GM19324 (cell line): ENCODE results near the gene HTRA1.

ENCODE experiments used
- ATAC-seq: cut with Tn5 transposase; IDR thresholded peaks from one replicate; pipeline ENCODE4 v1.9.1; 2021; ENCODE audit warnings: mild to moderate bottlenecking, moderate library complexity; ENCODE audit not compliant: unreplicated experiment, low FRiP score

The HTRA1 gene

DNA sequence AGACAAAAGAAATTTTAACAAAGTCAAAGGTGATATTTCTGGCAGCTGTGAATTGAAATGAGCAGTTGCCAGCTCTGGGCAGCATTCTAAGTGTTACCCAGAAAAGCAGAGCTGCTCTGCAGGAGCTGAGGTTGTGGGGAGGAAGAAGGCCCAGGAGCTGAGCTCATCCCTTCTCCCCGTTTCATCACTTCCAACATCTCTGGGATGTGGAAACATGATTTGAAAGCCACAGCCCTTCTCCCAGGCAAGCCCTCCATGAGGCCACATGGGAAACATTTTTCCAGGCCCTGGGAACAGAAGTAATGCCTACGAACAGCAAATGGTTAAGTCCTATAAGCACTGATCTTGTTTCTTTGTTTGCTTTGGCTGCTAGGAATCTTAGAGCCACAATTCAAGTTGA, 88.3 kb downstream of the HTRA1 start:
- ATAC-seq, result no peak

DNA sequence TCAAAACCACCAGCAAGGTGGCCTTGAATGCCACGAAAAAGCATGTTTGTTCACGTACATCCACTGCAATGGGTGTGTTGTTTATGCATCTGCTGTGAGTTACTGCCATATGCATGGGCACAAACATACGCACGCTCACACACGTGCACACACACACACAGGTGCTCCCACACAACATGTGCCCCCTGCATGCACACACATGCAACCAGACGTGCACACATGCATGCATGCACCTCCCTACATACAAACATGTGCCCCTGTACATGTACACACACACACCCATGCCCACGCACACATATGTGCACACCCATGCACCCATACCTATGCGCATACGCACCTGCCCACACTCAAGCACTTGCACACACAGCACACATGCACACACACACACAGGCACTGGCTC, 89.1 kb downstream of the HTRA1 start:
- ATAC-seq, result no peak

GRCh38 chr10:122550983-122551382, 89.6 kb downstream of the HTRA1 start:
- ATAC-seq, result no peak

- ATAC-seq, result no peak
Measured at GRCh38 chr10:122551450-122551849, 90.1 kb downstream of the HTRA1 start.

GRCh38 chr10:122553341-122553740, 92.0 kb downstream of the HTRA1 start:
- ATAC-seq, result no peak

DNA sequence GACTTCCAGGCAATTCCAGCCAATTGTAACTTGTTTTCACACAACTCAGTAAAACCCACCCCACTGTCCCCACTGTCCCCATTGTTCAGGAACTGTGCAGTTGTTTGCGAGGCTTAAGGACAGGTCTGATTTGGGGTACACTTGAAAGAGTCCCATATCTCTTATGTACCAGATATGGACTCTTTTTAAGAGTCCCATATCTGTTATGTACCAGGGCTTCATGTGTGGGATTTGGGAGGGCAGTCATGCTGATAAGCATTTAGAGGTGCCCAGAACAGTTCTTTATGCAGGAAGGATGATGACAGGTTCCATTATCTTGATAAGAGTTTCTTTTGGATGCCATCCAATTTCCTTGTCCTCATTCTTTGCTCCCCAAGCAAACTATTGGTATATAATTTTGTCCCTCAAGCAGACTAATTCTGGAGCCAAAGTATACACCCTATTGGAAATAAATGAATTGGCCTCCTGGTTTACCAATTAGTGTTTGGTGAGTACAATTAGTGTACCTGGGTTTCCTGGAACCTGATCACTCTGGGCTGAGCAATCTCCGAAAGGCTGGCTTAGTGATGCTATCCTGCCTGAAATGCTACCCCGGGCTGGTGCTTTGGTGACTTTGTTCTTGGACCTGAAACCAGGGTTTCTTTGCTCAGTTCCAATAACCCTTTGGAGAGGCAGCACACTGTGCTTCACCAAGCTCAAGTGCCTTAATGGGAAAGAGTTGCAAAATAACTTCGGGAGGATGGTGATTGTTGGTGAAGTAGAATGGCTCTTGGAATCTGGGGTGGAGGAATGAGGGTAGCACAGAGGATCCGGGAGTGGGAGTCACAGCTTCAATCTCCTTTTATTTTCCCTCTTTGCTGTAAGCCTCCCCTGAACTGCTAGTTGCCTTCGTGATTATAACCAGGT, 93.0 kb downstream of the HTRA1 start:
- ATAC-seq, result no peak

- ATAC-seq, result no peak
Measured at GRCh38 chr10:122555442-122555841, 94.1 kb downstream of the HTRA1 start.

GRCh38 chr10:122557516-122557915, 96.2 kb downstream of the HTRA1 start:
- ATAC-seq, result no peak

- no peak for ATAC-seq
Measured at GRCh38 chr10:122558452-122558851, 97.1 kb downstream of the HTRA1 start.

DNA sequence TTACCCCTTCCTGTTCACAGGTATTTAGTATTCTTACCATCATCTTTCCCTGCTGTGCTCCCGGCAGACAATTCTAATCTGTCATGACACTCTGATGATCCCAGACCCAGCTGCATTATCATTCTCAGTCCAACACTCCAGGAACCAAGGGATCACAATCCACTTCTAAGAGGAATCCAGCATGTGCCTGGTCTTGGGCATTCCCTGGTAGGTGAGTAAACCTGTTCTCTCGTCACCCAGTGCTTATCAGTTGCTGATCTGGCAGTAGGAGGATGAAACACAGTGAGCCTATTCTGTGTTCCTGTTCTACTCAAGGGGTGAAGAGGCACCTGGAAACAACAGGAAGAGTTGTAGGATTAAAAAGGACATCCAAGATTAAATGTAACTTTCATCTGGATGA, 97.9 kb downstream of the HTRA1 start:
- ATAC-seq, result no peak

GRCh38 chr10:122560279-122560804, 99.0 kb downstream of the HTRA1 start, which contains the start of gene DMBT1:
Gene DMBT1, plus strand, starts transcription at chr10:122560754. Its CDS starts 17 bp downstream, at chr10:122560771.
- no peak for ATAC-seq

DNA sequence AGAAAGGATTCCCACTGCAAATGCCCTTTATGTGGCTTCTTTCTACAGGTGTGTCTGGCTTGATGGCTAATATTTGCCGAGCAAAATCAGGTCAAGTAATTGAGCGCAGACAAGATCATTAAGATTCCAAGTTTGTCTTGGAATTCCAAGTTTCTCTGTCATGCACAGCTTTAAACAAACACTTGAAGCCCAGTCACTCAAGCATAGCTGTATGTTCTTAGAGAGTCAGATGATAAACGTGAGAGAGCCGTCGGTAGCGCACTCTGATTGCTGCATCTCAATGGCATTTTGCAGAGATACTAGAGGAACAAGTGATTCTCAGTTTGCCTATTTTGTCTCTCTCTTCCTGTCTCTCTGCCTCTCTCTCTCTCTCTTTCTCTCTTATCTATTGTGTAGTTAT, 99.9 kb downstream of the HTRA1 start:
- no peak for ATAC-seq

- no peak for ATAC-seq
Measured at GRCh38 chr10:122561792-122562191, 100.4 kb downstream of the HTRA1 start.
